HTERT RPE-1 (cell line): ENCODE measurements around the gene SLC3A2.

Experiments used
- in situ Hi-C: fragments of 300-500 bp; cut with MboI; formaldehyde crosslinking; loops from 4 replicates; pipeline ENCODE4 v1.14.3; 2020; ENCODE audit warnings: low sequenced_read_pairs

Gene SLC3A2

GRCh38 chr11:62880231-62880802 lies 379 bp upstream of the SLC3A2 start:
- in situ Hi-C loops = no loop called here

GRCh38 chr11:62881579-62882430 lies 1.1 kb downstream of the SLC3A2 start:
- in situ Hi-C loops = no loop called here

DNA sequence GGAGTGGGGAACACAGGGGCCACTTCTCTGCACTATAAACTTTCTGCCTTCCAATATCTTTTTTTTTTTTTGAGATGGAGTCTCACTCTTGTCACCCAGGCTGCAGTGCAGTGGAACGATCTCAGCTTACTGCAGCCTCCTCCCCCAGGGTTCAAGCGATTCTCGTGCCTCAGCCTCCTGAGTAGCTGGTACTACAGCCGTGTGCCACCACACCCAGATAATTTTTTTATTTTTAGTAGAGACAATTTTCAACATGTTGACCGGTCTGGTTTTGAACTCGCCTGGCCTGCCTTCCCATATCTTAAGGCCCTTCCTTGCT lies 1.7 kb downstream of the SLC3A2 start:
- in situ Hi-C loops = no loop called here

DNA sequence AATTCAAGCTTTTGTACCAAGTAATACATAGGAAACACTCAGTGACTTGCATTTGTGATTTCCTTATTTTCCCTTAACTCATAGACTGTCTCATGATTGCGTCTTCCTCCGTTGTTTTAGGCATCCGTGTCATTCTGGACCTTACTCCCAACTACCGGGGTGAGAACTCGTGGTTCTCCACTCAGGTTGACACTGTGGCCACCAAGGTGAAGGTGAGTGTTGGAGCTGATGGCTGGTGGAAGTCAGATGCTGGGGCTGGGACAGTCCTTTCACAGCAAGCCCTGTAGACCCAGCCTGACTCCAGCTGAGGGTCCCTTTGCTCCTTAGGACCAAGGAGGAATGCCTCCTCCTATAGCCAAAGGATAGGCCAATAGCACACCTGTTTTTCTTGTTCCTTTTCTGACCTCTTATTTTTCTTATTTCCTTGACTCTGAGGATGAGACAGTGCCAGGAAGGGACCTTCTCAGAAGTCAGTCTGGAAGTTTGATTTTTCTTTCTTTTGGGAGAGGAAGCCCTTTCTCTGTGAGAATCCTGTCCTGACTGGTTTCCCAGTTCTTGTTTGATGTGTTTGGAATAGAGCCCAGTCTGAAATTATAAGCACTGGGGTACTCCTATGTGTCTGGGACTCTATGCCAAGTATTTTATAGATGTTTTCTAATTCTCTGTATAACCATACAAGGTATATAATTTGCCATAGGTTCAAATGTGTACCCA lies 2.2 kb downstream of the SLC3A2 start:
- in situ Hi-C loops = no loop called here

DNA sequence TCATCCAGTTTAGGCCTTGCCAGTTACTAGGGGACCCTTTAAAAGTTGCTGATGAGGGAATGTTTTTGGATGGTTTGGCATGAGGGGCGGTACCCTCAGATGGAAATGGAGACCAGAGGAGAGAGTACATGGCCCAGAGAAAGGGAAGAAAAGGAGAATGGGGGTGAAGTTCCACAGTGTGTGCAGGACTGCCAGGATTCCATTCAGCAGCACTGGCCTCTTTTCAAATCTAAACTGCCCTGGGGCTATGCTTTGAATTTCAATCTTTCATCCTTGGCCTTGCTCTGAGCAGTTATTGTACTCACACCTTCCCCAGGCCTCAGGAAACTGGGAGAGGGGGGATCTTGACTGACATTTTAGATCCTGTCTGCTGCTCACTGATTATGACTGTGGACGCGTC lies 3.0 kb downstream of the SLC3A2 start:
- in situ Hi-C loops = no loop called here

DNA sequence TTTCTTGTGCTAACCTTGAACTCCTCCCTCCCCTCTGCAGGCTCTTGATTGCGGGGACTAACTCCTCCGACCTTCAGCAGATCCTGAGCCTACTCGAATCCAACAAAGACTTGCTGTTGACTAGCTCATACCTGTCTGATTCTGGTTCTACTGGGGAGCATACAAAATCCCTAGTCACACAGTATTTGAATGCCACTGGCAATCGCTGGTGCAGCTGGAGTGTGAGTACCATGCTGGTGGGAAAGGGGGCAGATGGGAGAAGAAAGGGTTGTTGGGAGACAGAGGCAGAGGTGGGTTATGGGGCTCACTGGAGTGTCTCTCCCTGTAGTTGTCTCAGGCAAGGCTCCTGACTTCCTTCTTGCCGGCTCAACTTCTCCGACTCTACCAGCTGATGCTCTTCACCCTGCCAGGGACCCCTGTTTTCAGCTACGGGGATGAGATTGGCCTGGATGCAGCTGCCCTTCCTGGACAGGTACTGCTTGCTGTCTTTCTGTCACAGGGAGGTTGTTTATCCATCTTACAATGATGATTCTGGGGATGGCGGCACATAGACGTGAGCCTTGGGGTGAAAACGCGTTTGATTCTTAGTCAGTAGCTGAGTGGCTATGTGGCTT lies 4.5 kb downstream of the SLC3A2 start:
- in situ Hi-C loops = no loop called here

DNA sequence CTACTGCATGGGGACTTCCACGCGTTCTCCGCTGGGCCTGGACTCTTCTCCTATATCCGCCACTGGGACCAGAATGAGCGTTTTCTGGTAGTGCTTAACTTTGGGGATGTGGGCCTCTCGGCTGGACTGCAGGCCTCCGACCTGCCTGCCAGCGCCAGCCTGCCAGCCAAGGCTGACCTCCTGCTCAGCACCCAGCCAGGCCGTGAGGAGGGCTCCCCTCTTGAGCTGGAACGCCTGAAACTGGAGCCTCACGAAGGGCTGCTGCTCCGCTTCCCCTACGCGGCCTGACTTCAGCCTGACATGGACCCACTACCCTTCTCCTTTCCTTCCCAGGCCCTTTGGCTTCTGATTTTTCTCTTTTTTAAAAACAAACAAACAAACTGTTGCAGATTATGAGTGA lies 7.7 kb downstream of the SLC3A2 start:
- in situ Hi-C loops = no loop called here

GRCh38 chr11:62889126-62889483 lies 8.4 kb downstream of the SLC3A2 start:
- in situ Hi-C loops = no loop called here

GRCh38 chr11:62889484-62890437 lies 9.1 kb downstream of the SLC3A2 start:
- in situ Hi-C loops = no loop called here

DNA sequence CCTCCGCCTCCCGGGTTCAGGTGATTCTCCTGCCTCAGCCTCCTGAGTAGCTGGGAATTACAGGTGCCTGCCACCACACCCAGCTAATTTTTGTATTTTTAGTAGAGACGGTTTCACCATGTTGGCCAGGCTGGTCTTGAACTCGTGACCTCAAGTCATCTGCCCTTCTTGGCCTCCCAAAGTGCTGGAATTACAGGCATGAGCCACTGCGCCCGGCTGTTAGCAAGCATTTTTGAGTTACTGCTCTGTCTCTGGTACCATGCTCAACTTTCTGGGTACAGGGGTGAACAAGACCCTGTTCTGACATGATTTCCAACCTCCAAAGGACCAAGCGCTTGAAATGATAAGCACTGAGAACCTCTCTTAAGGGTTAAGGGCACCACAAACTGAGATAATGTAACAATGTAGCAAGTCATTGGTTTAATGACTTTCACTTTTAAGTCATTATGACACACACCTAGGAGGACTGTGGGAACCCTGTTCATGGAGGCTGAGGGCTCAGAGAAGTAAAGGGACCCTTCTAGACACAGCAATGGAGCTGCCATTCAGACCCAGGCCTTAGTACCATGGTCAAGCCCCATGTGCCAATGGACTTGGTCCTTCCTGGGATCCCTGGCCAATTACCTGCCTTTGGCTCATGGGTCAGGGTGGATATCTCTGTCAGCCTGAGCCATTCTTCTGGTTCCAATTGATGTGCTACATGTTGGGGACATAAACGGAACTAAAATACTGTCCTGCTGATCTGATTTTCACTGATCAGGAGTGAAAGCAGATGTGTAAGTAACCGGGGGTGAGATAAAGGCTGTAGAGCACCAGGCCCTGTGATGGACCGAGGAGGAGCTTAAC lies 11.6 kb downstream of the SLC3A2 start:
- in situ Hi-C loops = no loop called here

DNA sequence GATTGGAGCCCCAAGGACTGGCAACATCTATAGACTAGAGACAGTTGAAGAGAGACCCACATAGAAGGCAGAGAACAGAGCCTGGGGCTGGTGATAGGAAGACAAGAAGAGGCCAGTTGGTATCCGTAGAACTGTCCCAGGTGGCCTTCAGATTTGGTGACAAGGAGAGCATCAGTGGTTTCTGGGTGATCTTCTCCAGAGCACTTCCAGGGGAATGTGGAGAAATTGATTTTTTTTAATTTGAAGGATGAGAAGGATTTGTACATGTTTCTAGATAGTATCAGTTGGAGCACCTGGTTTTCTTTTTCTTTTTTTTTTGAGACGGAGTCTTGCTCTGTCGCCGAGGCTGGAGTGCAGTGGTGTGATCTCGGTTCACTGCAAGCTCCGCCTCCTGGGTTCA lies 14.8 kb downstream of the SLC3A2 start:
- in situ Hi-C loops = no loop called here

- in situ Hi-C loops = no loop called here
Observed at GRCh38 chr11:62896049-62896448, 15.4 kb downstream of the SLC3A2 start.

GRCh38 chr11:62897311-62897710 lies 16.6 kb downstream of the SLC3A2 start:
- in situ Hi-C loops = no loop called here

- in situ Hi-C loops = no loop called here
Observed at GRCh38 chr11:62898027-62898426, 17.3 kb downstream of the SLC3A2 start.

DNA sequence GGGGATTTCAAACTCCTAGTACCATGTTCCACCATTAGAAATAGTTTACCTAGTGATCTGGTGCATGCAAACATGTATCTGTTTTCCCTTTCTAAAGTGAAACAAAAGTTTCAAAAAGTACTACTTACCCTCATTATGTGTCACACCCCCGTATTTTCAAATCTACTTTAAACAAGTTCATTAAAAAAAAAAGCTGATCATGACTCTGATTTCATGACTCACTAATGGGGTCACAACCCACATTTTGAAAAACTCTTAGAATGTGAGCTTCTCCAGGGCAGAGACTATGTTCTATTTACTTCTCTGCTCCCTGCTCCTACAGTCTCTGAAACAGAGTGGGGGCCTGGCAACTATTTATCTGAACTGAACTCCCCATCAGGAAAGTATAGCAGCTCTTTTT lies 22.2 kb downstream of the SLC3A2 start:
- in situ Hi-C loops = no loop called here

GRCh38 chr11:62905296-62905695 lies 24.6 kb downstream of the SLC3A2 start:
- in situ Hi-C loops = no loop called here

DNA sequence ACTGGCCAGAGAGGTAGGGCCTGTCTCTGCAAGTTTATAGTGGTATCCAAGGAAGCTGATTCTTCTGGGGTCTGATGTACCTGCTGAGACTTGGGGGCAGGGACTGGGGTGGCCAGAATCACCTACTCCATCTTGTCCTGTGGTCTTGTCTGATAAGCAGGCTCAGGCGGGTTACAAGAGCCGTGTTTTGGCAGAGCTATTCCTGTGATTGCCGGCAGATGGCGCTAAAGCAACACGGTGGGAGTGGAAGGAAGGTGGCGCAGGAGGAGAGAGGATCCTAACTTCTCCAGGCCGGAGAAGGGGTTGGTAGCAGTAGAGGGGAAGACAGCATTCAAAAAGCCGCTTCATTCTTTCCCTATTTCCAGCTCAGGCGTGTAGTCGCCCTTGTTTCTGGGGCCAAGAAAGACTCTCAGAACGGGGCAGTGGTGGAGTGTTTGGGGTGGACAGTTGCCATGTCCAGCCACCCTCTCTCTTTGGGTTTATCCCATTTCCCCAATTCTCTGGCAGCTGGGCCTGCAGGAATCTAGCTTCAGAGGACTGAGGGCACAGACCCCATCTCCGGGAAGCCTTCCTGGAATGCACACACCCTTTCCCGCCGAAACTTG lies 25.3 kb downstream of the SLC3A2 start:
- in situ Hi-C loops = no loop called here

- in situ Hi-C loops = no loop called here
Observed at GRCh38 chr11:62908468-62909072, 27.9 kb downstream of the SLC3A2 start.
